Transverse colon (tissue), 4 donors: ENCODE measurements around the gene ZNF264.

Source experiments
- CTCF ChIP-seq, 5 experiments: fragments of 200-600 bp in 3 of 5; fragments of 450-650 bp in 2 of 5; sonication (generic) in 3 of 5; IDR thresholded peaks; 1 replicate in 2 of 5; 2 replicates in 3 of 5; pipeline ENCODE4 v1.5.1; 2016 to 2017; ENCODE audit warnings: antibody characterized with exemption in 5 of 5, inconsistent platforms in 3 of 5, mild to moderate bottlenecking in 2 of 5, moderate library complexity in 1 of 5
- EP300 ChIP-seq: sonication (generic); formaldehyde crosslinking; IDR thresholded peaks from one replicate; pipeline ENCODE4 v1.6.1; 2017; ENCODE audit warnings: antibody characterized with exemption, low read depth
- POLR2A ChIP-seq: fragments of 450-650 bp; IDR thresholded peaks from one replicate; pipeline ENCODE4 v1.6.1; 2016; ENCODE audit warnings: antibody characterized with exemption, mild to moderate bottlenecking, moderate library complexity
- POLR2AphosphoS5 ChIP-seq, 3 donors: sonication (generic); formaldehyde crosslinking; IDR thresholded peaks; one replicate each; pipeline ENCODE4 v1.6.1; 2016; ENCODE audit warnings: antibody characterized with exemption in 3 of 3

GRCh38 chr19:57165846-57166245 lies 25.5 kb upstream of the ZNF264 start:
- TF ChIP-seq CTCF (IDR thresholded peaks at IDR 0.05) (no peak), POLR2A (no peak), EP300 (no peak), POLR2AphosphoS5 (IDR thresholded peaks at IDR 0.05) (no peak)
